Astrocyte of the spinal cord (primary cell): ENCODE data around the gene KLHL13.
"Not testable (repeated sequence)": the region's sequence is repeated elsewhere in the genome, so short reads cannot be mapped to it uniquely, and the experiment has no call there.

ENCODE experiments used
- DNase-seq: peaks from one replicate; pipeline ENCODE4 v3.0.0; 2011; ENCODE audit warnings: low read depth, low spot score
- H3K4me3 ChIP-seq: 2 replicates; pipeline ENCODE4 v1.5.1; 2011; ENCODE audit warnings: low read depth, mild to moderate bottlenecking, low read length, moderate library complexity
- in situ Hi-C: cut with HindIII; loops from 2 replicates; pipeline ENCODE4 v1.10.0; 2017; ENCODE audit warnings: low sequenced_read_pairs
- TF ChIP-seq, protein P1 (sequence below): IDR thresholded peaks from 2 replicates; pipeline ENCODE4 v1.5.1; 2012; ENCODE audit warnings: low read depth, mild to moderate bottlenecking, low read length, inconsistent platforms

The KLHL13 gene

DNA sequence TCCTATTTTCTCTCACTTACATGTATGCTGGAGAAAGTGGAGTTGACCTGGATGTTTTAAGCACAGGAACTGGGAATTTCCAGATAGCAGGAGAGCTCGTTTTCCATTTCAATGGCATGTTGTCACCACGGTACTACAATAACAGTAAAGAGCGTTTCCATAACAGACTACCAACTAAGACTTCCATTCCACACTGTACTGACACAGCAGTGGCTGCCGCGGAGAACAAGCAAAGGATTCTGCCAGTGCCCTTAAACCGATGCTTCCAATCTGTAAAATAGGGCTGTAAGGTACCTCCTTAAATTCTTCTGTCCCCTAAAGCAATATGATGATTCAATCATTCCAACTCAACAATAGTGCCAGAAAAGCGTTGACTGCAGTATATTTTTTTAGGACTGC, 143.9 kb downstream of the KLHL13 start:
- TF ChIP-seq, protein P1, sequence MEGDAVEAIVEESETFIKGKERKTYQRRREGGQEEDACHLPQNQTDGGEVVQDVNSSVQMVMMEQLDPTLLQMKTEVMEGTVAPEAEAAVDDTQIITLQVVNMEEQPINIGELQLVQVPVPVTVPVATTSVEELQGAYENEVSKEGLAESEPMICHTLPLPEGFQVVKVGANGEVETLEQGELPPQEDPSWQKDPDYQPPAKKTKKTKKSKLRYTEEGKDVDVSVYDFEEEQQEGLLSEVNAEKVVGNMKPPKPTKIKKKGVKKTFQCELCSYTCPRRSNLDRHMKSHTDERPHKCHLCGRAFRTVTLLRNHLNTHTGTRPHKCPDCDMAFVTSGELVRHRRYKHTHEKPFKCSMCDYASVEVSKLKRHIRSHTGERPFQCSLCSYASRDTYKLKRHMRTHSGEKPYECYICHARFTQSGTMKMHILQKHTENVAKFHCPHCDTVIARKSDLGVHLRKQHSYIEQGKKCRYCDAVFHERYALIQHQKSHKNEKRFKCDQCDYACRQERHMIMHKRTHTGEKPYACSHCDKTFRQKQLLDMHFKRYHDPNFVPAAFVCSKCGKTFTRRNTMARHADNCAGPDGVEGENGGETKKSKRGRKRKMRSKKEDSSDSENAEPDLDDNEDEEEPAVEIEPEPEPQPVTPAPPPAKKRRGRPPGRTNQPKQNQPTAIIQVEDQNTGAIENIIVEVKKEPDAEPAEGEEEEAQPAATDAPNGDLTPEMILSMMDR, result no peak
- peak; percentile 18 for DNase-seq
- in situ Hi-C loops, result no loop called here
- no peak overlapping the region for H3K4me3 ChIP-seq

DNA sequence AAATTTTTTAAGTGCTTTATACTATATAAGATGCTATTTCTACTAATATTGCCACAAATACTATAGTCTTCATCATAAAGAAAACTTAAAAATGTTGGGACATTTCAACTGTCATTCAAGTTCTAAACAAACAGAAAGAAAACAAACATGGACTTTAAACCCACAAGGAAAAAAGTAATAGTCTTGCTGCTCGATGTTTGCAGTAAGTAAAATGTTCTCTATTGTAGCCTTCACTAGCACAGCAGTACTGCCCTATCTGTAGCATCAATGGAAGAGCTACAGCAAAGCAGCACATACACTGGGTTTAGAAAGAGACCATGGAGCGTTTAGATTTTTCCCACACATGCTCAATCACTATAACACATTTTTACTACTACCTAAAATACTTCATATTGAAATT, 146.8 kb downstream of the KLHL13 start:
- no peak overlapping the region for H3K4me3 ChIP-seq
- DNase-seq, result no peak
- TF ChIP-seq, protein P1, result no peak
- in situ Hi-C loops, result no loop called here

DNA sequence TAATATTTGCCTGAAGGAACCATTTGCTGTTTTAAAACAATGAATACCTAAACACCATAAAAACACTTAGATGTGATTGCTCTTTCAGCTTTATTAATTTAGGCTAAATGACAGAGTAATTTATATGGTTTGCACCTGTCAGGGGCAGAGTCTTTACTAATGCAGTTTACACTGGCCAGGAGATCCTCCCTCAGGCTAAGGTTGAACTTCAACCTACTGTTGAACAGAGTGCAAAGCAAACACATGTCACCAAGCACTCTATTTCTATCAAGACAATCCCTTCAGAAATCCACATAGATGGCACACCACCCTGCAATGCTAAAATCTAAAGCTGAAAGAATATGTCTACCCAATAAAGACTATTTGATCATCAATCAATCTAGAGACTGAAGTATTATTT, 147.3 kb downstream of the KLHL13 start:
- no peak for DNase-seq
- TF ChIP-seq, protein P1, result no peak
- in situ Hi-C loops, result no loop called here
- no peak overlapping the region for H3K4me3 ChIP-seq

DNA sequence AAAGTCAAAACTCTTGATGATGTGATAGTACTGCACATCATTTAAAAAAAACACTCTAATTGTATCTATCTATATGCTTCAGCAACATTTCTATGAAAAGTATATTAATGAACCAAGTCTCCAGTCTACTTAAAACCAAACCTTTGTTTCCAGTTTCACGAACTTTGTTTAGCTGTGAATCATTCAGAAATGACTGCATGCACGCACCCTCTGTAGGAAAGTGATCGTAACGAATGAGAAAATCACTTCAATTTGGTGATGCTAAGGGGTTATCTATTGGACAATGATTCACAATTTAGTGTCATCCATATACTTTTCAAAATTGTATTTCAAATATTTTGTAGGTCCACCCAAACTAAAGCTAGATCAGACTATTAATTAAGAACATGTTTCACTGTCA, 157.6 kb downstream of the KLHL13 start:
- H3K4me3 ChIP-seq, result no peak overlapping the region
- in situ Hi-C loops, result no loop called here
- no peak for DNase-seq
- TF ChIP-seq, protein P1, result no peak

DNA sequence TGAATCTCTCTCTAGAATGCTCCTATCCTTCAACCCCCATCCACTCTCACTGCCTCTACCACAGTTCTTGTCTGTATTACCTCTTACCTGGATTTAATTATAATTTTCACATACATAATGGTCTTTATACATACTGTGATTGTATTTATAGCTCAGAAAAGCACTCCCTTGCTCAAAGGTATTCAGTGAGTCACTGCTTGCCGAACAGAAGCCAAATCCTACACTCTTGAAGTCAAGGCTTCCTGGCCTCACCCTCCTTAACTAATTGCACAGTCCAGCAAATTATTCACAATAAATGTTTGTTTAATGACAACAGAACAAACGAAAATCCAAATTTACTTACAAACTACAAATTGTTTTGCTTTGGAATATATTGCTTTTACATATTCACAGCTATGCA, 159.5 kb downstream of the KLHL13 start:
- in situ Hi-C loops, result no loop called here
- H3K4me3 ChIP-seq, result no peak overlapping the region
- TF ChIP-seq, protein P1, result no peak
- peak; percentile 28 for DNase-seq

DNA sequence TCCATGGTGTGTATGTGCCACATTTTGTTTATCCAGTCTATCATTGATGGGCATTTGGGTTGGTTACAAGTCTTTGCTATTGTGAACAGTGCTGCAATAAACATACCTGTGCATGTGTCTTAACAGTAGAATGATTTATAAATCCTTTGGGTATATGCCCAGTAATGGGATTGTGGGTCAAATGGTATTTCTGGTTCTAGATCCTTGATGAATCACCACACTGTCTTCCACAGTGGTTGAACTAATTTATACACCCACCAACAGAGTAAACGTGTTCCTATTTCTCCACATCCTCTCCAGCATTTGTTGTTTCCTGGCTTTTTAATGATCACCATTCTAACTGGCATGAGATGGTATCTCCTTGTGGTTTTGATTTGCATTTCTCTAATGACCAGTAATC, 177.3 kb downstream of the KLHL13 start:
- DNase-seq, in situ Hi-C loops, H3K4me3 ChIP-seq: not testable (repeated sequence)

DNA sequence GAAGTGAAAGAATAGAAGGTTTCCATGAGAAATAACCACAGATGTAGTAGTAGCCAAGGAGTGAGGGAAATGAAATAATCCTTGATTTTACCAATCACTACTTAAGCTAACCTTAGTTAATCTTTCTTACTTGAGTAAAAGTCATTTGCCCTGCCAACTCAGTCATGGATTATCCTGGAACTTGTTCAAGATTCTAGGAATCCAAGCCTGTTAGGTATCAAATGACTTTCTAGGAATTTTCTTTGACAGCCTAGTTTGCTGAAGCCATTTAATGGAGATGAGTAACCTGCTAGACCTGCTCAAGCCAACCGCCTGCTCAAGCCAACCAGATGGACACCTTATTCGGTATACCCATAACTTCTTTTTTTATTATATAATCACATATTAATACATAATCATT, 180.5 kb downstream of the KLHL13 start:
- in situ Hi-C loops, result no loop called here
- no peak overlapping the region for H3K4me3 ChIP-seq
- TF ChIP-seq, protein P1, result no peak
- DNase-seq, result no peak

DNA sequence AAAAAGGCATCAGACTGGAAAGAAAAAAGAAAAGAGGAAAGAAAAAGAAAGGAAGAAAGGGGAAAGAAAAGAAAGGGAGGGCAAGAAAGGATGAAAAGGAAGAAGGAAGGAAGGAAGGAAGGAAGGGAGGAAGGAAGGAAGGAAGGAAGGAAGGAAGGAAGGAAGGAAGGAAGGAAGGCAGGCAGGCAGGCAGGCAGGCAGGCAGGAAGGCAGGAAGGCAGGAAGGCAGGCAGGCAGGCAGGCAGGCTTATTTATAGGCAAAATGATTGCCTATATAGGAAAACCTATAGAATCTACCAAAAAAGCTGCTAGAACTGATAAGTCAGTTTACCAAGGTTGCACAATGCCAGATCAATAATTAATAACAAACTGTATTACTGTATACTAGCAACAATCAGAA, 186.5 kb downstream of the KLHL13 start:
- in situ Hi-C loops, H3K4me3 ChIP-seq, DNase-seq: not testable (repeated sequence)
